Measurements from ENCODE around the gene RALGPS1. TPM values are rescaled to one million over a fixed set of nuclear protein-coding genes. Genes with fewer than 3 reads are reported as not detected.

The RALGPS1 gene
- total and polyA plus RNA-seq, 2 of the 8 experiments (the other 6 are each of a cell fraction or from before 2014, with no cell fraction given), result 20.0 to 23.5 TPM

DNA sequence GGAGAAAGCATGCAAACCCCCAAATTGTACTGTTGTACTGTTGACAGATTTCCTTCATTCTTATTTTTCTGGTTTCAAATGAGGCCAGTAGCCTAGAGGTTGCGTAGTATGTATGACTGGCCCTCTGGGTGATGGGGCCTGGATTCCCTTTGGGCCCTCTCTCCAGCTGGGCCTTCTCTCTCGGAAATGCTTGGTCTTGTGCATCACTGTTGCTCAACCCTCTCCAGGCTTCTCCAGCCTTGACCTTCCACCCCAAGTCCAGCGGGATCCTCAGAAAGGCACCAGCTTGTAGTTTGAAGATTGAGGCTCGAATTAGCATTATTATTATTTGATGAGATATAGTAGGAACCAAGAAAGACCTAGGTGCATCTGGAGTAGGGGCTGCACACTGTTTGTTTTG is 120.8 kb downstream of the RALGPS1 start:
- H3K79me1 ChIP-seq (ENCODE audit: low read depth, low read length), result no peaks in the 10 kb centered on the region
- H4K20me1 ChIP-seq (replicated peaks in 1 of 2; ENCODE audit: control insufficient read depth in 1 of 2, insufficient read depth in 2 of 2, low read length in 2 of 2), result no peaks in the 10 kb centered on the region
- H3K27ac ChIP-seq (ENCODE audit: low read depth, low read length), result no peak overlapping the region
- H3K36me3 ChIP-seq (ENCODE audit: control insufficient read depth in 2 of 4, insufficient read depth in 4 of 4, low read length in 3 of 4), result no peaks in the 10 kb centered on the region
- no peak overlapping the region for H2BK120ac ChIP-seq (replicated peaks; ENCODE audit: low read depth, low read length)
- no peak overlapping the region for H2AK5ac ChIP-seq (ENCODE audit: low read depth, low read length)
- no peak overlapping the region for H3K4ac ChIP-seq (replicated peaks; ENCODE audit: insufficient read length, low read depth, low read length)
- H4K8ac ChIP-seq (ENCODE audit: extremely low read depth, insufficient read depth, low read length), result no peak overlapping the region
- H3K4me1 ChIP-seq (replicated peaks in 1 of 4; ENCODE audit: control insufficient read depth in 3 of 4, insufficient read depth in 4 of 4, low read length in 3 of 4), result no peaks in the 10 kb centered on the region
- no peak overlapping the region for H2BK15ac ChIP-seq (ENCODE audit: low read length)
- H3K23me2 ChIP-seq (ENCODE audit: low read depth, low read length), result no peaks in the 10 kb centered on the region; the same call in 1 of the 2 replicates
- no peak overlapping the region for H2AFZ ChIP-seq (ENCODE audit: low read length)
- ChIA-PET CTCF (ENCODE audit: partially characterized antibody) (interaction anchor here (0.5 to 0.9 kb wide), 3 partner anchors 14 to 60 kb away, joined by 3 to 4 read pairs (median 3); no protein-coding TSS in a partner anchor), POLR2A (ENCODE audit: partially characterized antibody) (interaction anchor here (0.7 kb wide), 1 partner anchor 139 kb away, joined by 3 read pairs; no protein-coding TSS in a partner anchor)
- H4K5ac ChIP-seq (ENCODE audit: insufficient read length, low read depth, low read length), result no peak overlapping the region
- H3K14ac ChIP-seq (ENCODE audit: insufficient read length), result no peak overlapping the region
- H3K56ac ChIP-seq (replicated peaks; ENCODE audit: insufficient read length, low read depth, low read length), result no peak overlapping the region
- H2BK5ac ChIP-seq (ENCODE audit: low read depth, low read length), result no peak overlapping the region
- FAIRE-seq (no peak), DNase-seq (ENCODE audit: low read depth in 1 of 2, low spot score in 2 of 2) (no peak)
- H3K23ac ChIP-seq (ENCODE audit: insufficient read length), result no peak overlapping the region
- WGBS, 2 experiments (ENCODE audit: extremely low coverage in 1 of 2, insufficient coverage in 1 of 2, insufficient read length in 1 of 2, insufficient replicate concordance in 2 of 2, low coverage in 1 of 2, low lambda C conversion rate in 2 of 2, missing lambda C conversion rate in 1 of 2), result 88% methylated on average over 4 of the region's 4 CpGs; no CpG with 5 or more reads in 1 of the 2 experiments
- no peak overlapping the region for H3K4me3 ChIP-seq (ENCODE audit: extremely low read depth in 1 of 4, insufficient read depth in 2 of 4, low read depth in 3 of 4, low read length in 4 of 4)
- no peak overlapping the region for H4K91ac ChIP-seq (replicated peaks; ENCODE audit: insufficient read length, low read length)
- no peak overlapping the region for H3K4me2 ChIP-seq (ENCODE audit: insufficient read depth in 1 of 2, low read depth in 2 of 2, low read length in 2 of 2)
- H3K9me3 ChIP-seq (ENCODE audit: insufficient read depth in 2 of 2, low read depth in 1 of 2, low read length in 1 of 2), result no peaks in the 10 kb centered on the region
- no peak overlapping the region for H3K9ac ChIP-seq (replicated peaks in 1 of 4; ENCODE audit: extremely low read depth in 1 of 4, low read depth in 3 of 4, low read length in 3 of 4)
- H2BK20ac ChIP-seq (ENCODE audit: low read length), result no peak overlapping the region
- no peak overlapping the region for H2BK12ac ChIP-seq (ENCODE audit: low read depth, low read length)
- no peak overlapping the region for H3K18ac ChIP-seq (ENCODE audit: extremely low read depth, low read length)
- no peaks in the 10 kb centered on the region for H3K79me2 ChIP-seq (ENCODE audit: control insufficient read depth in 1 of 2, insufficient read depth in 2 of 2, low read length in 2 of 2)
- H3K27me3 ChIP-seq (replicated peaks in 1 of 4; ENCODE audit: control insufficient read depth in 3 of 4, extremely low read depth in 1 of 4, insufficient read depth in 3 of 4, low read length in 3 of 4), result no peaks in the 10 kb centered on the region
- TF ChIP-seq TEAD4 (IDR thresholded peaks at IDR 0.05; ENCODE audit: low read depth, low read length), result no peak
- no peak for TF ChIP-seq CEBPB (IDR thresholded peaks at IDR 0.05; ENCODE audit: low read depth, low read length)
- no peak for TF ChIP-seq JUND (IDR thresholded peaks at IDR 0.05; ENCODE audit: low read length)
- TF ChIP-seq CBX8 (IDR thresholded peaks at IDR 0.05; ENCODE audit: borderline replicate concordance, low read depth, low read length), result no peak
- no peak for TF ChIP-seq POLR2AphosphoS5 (IDR thresholded peaks at IDR 0.05; ENCODE audit: low read depth, low read length)
- TF ChIP-seq, protein P1, sequence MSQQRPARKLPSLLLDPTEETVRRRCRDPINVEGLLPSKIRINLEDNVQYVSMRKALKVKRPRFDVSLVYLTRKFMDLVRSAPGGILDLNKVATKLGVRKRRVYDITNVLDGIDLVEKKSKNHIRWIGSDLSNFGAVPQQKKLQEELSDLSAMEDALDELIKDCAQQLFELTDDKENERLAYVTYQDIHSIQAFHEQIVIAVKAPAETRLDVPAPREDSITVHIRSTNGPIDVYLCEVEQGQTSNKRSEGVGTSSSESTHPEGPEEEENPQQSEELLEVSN (IDR thresholded peaks at IDR 0.05), result no peak
- no peak for TF ChIP-seq EP300 (IDR thresholded peaks at IDR 0.05; ENCODE audit: borderline replicate concordance in 1 of 2, low read depth in 2 of 2, low read length in 2 of 2)
- TF ChIP-seq HDAC2 (IDR thresholded peaks at IDR 0.05; ENCODE audit: borderline replicate concordance in 1 of 2, low read depth in 2 of 2, low read length in 2 of 2), result no peak
- no peak for TF ChIP-seq KDM4A (IDR thresholded peaks at IDR 0.05; ENCODE audit: low read depth, low read length, severe bottlenecking)
- no peak for TF ChIP-seq CREB1 (IDR thresholded peaks at IDR 0.05)
- TF ChIP-seq SUZ12 (IDR thresholded peaks at IDR 0.05; ENCODE audit: low read length), result no peak
- TF ChIP-seq YY1 (IDR thresholded peaks at IDR 0.05; ENCODE audit: low read depth, low read length), result no peak
- TF ChIP-seq KDM5A (IDR thresholded peaks at IDR 0.05; ENCODE audit: low read length), result no peak
- TF ChIP-seq SIRT6 (IDR thresholded peaks at IDR 0.05; ENCODE audit: low read length), result no peak
- no peak for TF ChIP-seq SP4 (IDR thresholded peaks at IDR 0.05; ENCODE audit: low read length)

Measured in H1 (cell line).